GM18868 (cell line): Measurements from ENCODE around the gene POTED.
"Not testable (repeated sequence)": the region's sequence is repeated elsewhere in the genome, so short reads cannot be mapped to it uniquely, and the experiment has no call there.

Experiments used
- ATAC-seq: cut with Tn5 transposase; IDR thresholded peaks from one replicate; pipeline ENCODE4 v1.9.1; 2021; ENCODE audit warnings: mild to moderate bottlenecking, moderate library complexity; ENCODE audit not compliant: unreplicated experiment

POTED gene

DNA sequence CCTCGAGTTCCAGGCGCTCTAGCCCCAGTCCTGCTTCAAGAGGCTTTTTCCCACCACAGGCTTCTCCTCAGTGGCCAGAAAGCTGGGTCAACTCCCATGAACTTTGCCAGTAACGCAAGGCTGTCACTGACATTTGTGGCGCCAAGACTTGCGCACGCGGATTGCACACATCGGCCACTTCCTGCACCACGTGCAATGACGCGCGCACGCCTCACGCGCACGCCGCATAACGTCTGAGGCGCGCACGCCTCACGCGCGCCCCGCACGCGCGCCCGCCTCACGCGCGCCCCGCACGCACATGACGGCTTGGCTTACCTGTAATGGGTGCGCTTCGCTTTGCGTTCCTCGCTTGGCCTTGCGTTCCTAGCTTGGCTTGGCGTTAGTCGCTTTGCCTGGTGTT lies at the start of gene POTED:
Gene POTED (plus strand): TSS at position 301 of the 400 bp plus-strand sequence. CDS start 452 bp downstream, outside the sequence.
- ATAC-seq = not testable (repeated sequence)

DNA sequence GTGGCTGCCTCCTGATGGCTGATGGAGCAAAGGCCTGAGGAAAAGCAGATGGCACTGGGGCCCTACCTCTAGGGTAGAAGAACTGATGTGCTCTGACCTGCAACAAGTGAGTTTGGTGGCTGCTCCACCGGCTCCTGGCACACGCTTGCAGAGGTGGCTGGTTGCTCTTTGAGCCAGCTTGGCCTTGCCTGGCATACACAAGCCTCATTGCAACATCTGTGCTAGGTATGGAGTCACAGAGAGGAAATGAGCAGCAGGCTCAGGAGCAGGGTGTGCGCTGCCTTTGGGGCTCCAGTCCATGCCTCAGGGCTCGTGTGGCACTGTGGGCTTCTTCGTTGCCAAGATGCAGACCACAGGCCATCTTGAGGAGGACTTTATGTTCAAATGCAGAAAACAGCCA lies 40.5 kb downstream of the POTED start:
- not testable (repeated sequence) for ATAC-seq

DNA sequence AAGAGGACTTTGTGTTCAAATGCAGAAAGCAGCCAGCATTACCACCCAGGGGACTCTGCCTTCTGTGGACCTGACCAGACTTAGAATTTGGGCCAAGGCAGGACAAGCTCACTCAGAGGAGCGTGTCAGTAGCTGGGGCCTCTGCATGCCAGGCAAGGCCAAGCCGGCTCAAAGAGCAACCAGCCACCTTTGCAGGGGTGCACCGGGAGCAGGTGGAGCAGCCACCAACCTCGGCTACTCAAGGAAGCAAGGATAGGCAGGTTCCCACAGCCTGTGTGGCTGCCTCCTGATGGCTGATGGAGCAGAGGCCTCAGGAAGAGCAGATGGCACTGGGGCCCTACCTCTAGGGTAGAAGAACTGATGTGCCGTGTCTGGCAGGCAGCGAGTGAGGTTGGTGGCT lies 42.2 kb downstream of the POTED start:
- ATAC-seq = not testable (repeated sequence)
